Neural progenitor cell (in vitro differentiated cells): ENCODE measurements around the gene NACAD. TPM values are rescaled to one million over a fixed set of nuclear protein-coding genes. Genes with fewer than 3 reads are reported as not detected.

Source experiments
- DNase-seq: peaks from one replicate; pipeline ENCODE4 v3.0.0-alpha.2; 2016; ENCODE audit warnings: low spot score
- H2AFZ ChIP-seq: fragments of 200-600 bp; sonication (generic); replicated peaks from 2 replicates; pipeline ENCODE4 v1.6.1; 2016; ENCODE audit warnings: antibody characterized with exemption
- H3F3A ChIP-seq: fragments of 200-600 bp; sonication (generic); 2 replicates; pipeline ENCODE4 v1.6.1; 2016; ENCODE audit warnings: antibody characterized with exemption, low read depth
- H3K27ac ChIP-seq: fragments of 200-600 bp; sonication (generic); 2 replicates; pipeline ENCODE4 v1.5.1; 2016; ENCODE audit warnings: mild to moderate bottlenecking
- H3K27me3 ChIP-seq: fragments of 200-600 bp; sonication (generic); 2 replicates; pipeline ENCODE4 v1.6.1; 2016; ENCODE audit warnings: mild to moderate bottlenecking, moderate library complexity
- H3K36me3 ChIP-seq: fragments of 200-600 bp; sonication (generic); 2 replicates; pipeline ENCODE4 v1.5.1; 2016
- H3K4me1 ChIP-seq: fragments of 200-600 bp; sonication (generic); 2 replicates; pipeline ENCODE4 v1.6.1; 2016; ENCODE audit warnings: mixed run types
- H3K4me2 ChIP-seq: fragments of 200-600 bp; sonication (generic); 2 replicates; pipeline ENCODE4 v1.6.1; 2016
- H3K4me3 ChIP-seq: fragments of 200-600 bp; sonication (generic); 2 replicates; pipeline ENCODE4 v1.5.1; 2016
- H3K79me2 ChIP-seq: fragments of 200-600 bp; sonication (generic); 2 replicates; pipeline ENCODE4 v1.6.1; 2016; ENCODE audit warnings: low read depth
- H3K9ac ChIP-seq: fragments of 200-600 bp; sonication (generic); 2 replicates; pipeline ENCODE4 v1.6.1; 2016
- H3K9me3 ChIP-seq: fragments of 200-600 bp; sonication (generic); 2 replicates; pipeline ENCODE4 v1.5.1; 2016; ENCODE audit warnings: low read depth
- H4K20me1 ChIP-seq: fragments of 200-600 bp; sonication (generic); 2 replicates; pipeline ENCODE4 v1.6.1; 2016; ENCODE audit warnings: low read depth
- H3K27ac Mint-ChIP-seq: 3 replicates; pipeline ENCODE4 v1.8.0; 2021; ENCODE audit warnings: mixed read lengths
- H3K27me3 Mint-ChIP-seq: 2 replicates; pipeline ENCODE4 v1.8.0; 2022; ENCODE audit warnings: low read depth, mild to moderate bottlenecking, inconsistent platforms, moderate library complexity, mixed read lengths; ENCODE audit not compliant: insufficient read depth
- H3K36me3 Mint-ChIP-seq: 3 replicates; pipeline ENCODE4 v1.8.0; 2021; ENCODE audit warnings: mixed read lengths
- H3K4me1 Mint-ChIP-seq: 3 replicates; pipeline ENCODE4 v1.8.0; 2021; ENCODE audit warnings: mixed read lengths
- H3K4me3 Mint-ChIP-seq: 3 replicates; pipeline ENCODE4 v1.8.0; 2021; ENCODE audit warnings: mild to moderate bottlenecking, moderate library complexity, mixed read lengths
- H3K9me3 Mint-ChIP-seq: 3 replicates; pipeline ENCODE4 v1.8.0; 2020; ENCODE audit warnings: mixed read lengths
- EZH2 ChIP-seq: fragments of 200-600 bp; sonication (generic); IDR thresholded peaks from 2 replicates; pipeline ENCODE4 v1.6.1; 2017; ENCODE audit warnings: antibody characterized with exemption, mild to moderate bottlenecking, moderate library complexity
- EZH2phosphoT487 ChIP-seq: fragments of 200-600 bp; sonication (generic); IDR thresholded peaks from 2 replicates; pipeline ENCODE4 v1.6.1; 2017; ENCODE audit warnings: antibody characterized with exemption
- total RNA-seq: library from RNA; depleted of rRNA; stranded (reverse); fragments of >200 nt; gene quantifications from 2 replicates; pipeline ENCODE4 v1.2.3, GENCODE V29; 2015; ENCODE audit warnings: low replicate concordance
- TF ChIP-seq, protein P1 (sequence below): fragments of 200-600 bp; sonication (generic); IDR thresholded peaks from 2 replicates; pipeline ENCODE4 v1.5.1; 2017; ENCODE audit warnings: antibody characterized with exemption, mild to moderate bottlenecking

Gene NACAD
- total RNA-seq, 1 donor from 2014 or later: 0.39 TPM

DNA sequence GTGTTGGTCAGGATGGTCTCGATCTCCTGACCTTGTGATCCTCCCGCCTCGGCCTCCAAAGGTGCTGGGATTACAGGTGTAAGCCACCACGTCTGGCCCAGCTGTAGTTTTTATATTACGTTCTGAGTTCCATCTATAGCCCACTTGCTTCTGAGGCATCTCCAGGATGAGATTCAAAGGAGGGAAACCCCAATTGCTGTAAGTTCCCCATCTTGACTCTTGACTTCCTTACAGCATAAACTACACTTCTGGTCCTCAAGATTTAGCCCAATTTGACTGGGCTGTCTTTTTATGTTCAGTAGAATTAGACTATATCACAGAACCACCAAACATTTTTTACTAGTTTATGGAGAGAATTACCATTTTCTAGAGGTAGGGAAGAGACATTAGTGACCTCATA, 44.4 kb downstream of the NACAD start:
- no peaks in the 10 kb centered on the region for H3K27me3 Mint-ChIP-seq
- H3K27me3 ChIP-seq: no peaks in the 10 kb centered on the region
- no peaks in the 10 kb centered on the region for H3K4me1 ChIP-seq
- no peaks in the 10 kb centered on the region for H3K9me3 ChIP-seq
- no peak overlapping the region for H2AFZ ChIP-seq
- H3K4me2 ChIP-seq: no peak overlapping the region
- H3K27ac ChIP-seq: no peak overlapping the region
- H3K36me3 Mint-ChIP-seq: peaks cover 19% of the 10 kb centered on the region
- H3K79me2 ChIP-seq: no peaks in the 10 kb centered on the region
- H3K27ac Mint-ChIP-seq: no peak overlapping the region
- DNase-seq: no peak
- no peaks in the 10 kb centered on the region for H3K9me3 Mint-ChIP-seq
- no peaks in the 10 kb centered on the region for H3K36me3 ChIP-seq
- peaks cover 3% of the 10 kb centered on the region for H4K20me1 ChIP-seq
- no peak overlapping the region for H3K4me3 Mint-ChIP-seq
- H3K4me3 ChIP-seq: no peak overlapping the region
- H3K9ac ChIP-seq: no peak overlapping the region
- no peaks in the 10 kb centered on the region for H3K4me1 Mint-ChIP-seq
- H3F3A ChIP-seq: no peaks in the 10 kb centered on the region
- TF ChIP-seq EZH2phosphoT487 (no peak), EZH2 (no peak)
- TF ChIP-seq, protein P1, sequence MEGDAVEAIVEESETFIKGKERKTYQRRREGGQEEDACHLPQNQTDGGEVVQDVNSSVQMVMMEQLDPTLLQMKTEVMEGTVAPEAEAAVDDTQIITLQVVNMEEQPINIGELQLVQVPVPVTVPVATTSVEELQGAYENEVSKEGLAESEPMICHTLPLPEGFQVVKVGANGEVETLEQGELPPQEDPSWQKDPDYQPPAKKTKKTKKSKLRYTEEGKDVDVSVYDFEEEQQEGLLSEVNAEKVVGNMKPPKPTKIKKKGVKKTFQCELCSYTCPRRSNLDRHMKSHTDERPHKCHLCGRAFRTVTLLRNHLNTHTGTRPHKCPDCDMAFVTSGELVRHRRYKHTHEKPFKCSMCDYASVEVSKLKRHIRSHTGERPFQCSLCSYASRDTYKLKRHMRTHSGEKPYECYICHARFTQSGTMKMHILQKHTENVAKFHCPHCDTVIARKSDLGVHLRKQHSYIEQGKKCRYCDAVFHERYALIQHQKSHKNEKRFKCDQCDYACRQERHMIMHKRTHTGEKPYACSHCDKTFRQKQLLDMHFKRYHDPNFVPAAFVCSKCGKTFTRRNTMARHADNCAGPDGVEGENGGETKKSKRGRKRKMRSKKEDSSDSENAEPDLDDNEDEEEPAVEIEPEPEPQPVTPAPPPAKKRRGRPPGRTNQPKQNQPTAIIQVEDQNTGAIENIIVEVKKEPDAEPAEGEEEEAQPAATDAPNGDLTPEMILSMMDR: no peak

DNA sequence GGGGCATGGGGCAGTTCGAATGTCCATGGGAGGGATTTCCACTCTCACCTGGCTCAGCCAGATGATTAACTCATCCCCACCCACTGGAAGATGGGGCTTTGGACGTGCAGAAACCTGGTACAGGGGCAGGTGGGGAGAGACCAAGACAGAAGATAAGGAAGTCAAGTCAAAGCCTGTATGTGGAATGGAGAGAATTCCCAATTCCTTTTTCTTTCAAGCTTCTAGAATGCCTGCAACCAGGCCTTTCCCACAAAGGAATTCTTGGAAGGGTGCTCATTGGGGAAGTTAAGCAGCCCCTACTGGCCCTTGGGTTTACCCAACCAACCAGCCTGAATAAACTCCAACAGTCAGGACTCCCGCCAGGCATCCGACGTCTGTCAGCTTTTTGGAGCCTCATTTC, 49.7 kb downstream of the NACAD start:
- H3K36me3 ChIP-seq: no peaks in the 10 kb centered on the region
- H3K27ac ChIP-seq: no peak overlapping the region
- H3F3A ChIP-seq: peaks cover 16% of the 10 kb centered on the region
- peaks cover 49% of the 10 kb centered on the region for H3K79me2 ChIP-seq
- Mint-ChIP-seq H3K4me3 (no peak overlapping the region), H3K27ac (no peak overlapping the region), H3K4me1 (peaks cover 17% of the 10 kb centered on the region), H3K36me3 (peaks cover 21% of the 10 kb centered on the region), H3K9me3 (no peaks in the 10 kb centered on the region), H3K27me3 (no peaks in the 10 kb centered on the region)
- H3K9ac ChIP-seq: no peak overlapping the region
- H3K4me1 ChIP-seq: peaks cover 22% of the 10 kb centered on the region
- DNase-seq: no peak
- H2AFZ ChIP-seq: no peak overlapping the region
- no peak overlapping the region for H3K4me3 ChIP-seq
- H3K27me3 ChIP-seq: no peaks in the 10 kb centered on the region
- H3K9me3 ChIP-seq: no peaks in the 10 kb centered on the region
- no peak for TF ChIP-seq EZH2phosphoT487
- no peak for TF ChIP-seq EZH2
- TF ChIP-seq, protein P1: no peak
- H3K4me2 ChIP-seq: no peak overlapping the region
- peaks cover 22% of the 10 kb centered on the region for H4K20me1 ChIP-seq

DNA sequence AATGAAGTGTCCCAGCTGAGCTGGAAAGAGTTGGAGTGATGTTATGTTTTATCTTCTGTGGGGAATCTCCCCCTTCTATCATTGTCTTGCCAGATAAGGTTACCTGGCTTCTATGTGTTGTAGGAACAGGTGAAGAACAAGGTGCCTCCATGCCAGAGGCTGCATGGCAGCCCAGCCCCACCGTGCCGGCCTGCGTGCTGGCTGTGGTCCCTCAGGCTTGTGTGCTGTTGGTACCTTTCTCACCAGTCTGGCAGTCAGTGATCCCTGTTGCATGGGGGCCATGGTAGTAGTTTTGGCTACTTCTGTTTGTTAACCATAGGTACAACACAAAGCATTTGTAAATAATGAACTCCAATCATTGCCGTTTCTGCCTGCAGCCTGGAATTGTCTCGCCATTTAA, 50.9 kb downstream of the NACAD start:
- no peak overlapping the region for H3K27ac Mint-ChIP-seq
- H3K27me3 Mint-ChIP-seq: no peaks in the 10 kb centered on the region
- H3K4me3 Mint-ChIP-seq: no peak overlapping the region
- H3K36me3 Mint-ChIP-seq: peaks cover 21% of the 10 kb centered on the region
- Histone ChIP-seq H3K4me1 (peaks cover 33% of the 10 kb centered on the region), H4K20me1 (peaks cover 26% of the 10 kb centered on the region), H3K27me3 (no peaks in the 10 kb centered on the region), H3K4me3 (no peak overlapping the region), H2AFZ (no peak overlapping the region), H3K9me3 (no peaks in the 10 kb centered on the region), H3K4me2 (no peak overlapping the region), H3F3A (peaks cover 16% of the 10 kb centered on the region), H3K36me3 (no peaks in the 10 kb centered on the region), H3K9ac (no peak overlapping the region), H3K79me2 (peaks cover 61% of the 10 kb centered on the region), H3K27ac (no peak overlapping the region)
- peaks cover 17% of the 10 kb centered on the region for H3K4me1 Mint-ChIP-seq
- DNase-seq: no peak
- TF ChIP-seq, protein P1: no peak
- TF ChIP-seq EZH2 (no peak), EZH2phosphoT487 (no peak)
- H3K9me3 Mint-ChIP-seq: no peaks in the 10 kb centered on the region
